H1 (cell line): ENCODE results near the gene OR52N2. TPM values are rescaled to one million over a fixed set of nuclear protein-coding genes. Genes with fewer than 3 reads are reported as not detected.

Experiments
- CTCF ChIA-PET: fragments of 300-600 bp; sonication (Branson Sonifier 250); formaldehyde crosslinking; loops from one replicate; lab custom pipeline; 2021; ENCODE audit not compliant: partially characterized antibody; lab: Charles Lee
- POLR2A ChIA-PET: fragments of 300-600 bp; sonication (Branson Sonifier 250); formaldehyde crosslinking; loops from one replicate; lab custom pipeline; 2021; ENCODE audit warnings: inconsistent platforms; ENCODE audit not compliant: partially characterized antibody; lab: Charles Lee
- DNase-seq, 2 experiments: peaks; one replicate each; pipeline versions ENCODE4 v3.0.0 to v3.0.0-alpha.2; 2010 to 2022; ENCODE audit warnings: low spot score in 2 of 2, low read depth in 1 of 2, mixed read lengths in 1 of 2
- FAIRE-seq: peaks from 2 replicates; lab custom pipeline; 2011; peaks lifted over from hg19 to GRCh38; lab: Jason Lieb, UNC
- H2AFZ ChIP-seq: 2 replicates; pipeline ENCODE4 v1.8.1; 2012; ENCODE audit warnings: low read length, inconsistent platforms
- H2AK5ac ChIP-seq: 2 replicates; pipeline ENCODE4 v1.6.1; 2013; ENCODE audit warnings: low read depth, low read length
- H2BK120ac ChIP-seq: replicated peaks from 2 replicates; pipeline ENCODE3; 2013; ENCODE audit warnings: low read depth, low read length, inconsistent platforms
- H2BK12ac ChIP-seq: 2 replicates; pipeline ENCODE4 v1.6.1; 2013; ENCODE audit warnings: low read depth, low read length
- H2BK15ac ChIP-seq: 2 replicates; pipeline ENCODE4 v1.6.1; 2013; ENCODE audit warnings: low read length
- H2BK20ac ChIP-seq: 2 replicates; pipeline ENCODE4 v1.6.1; 2013; ENCODE audit warnings: low read length
- H2BK5ac ChIP-seq: 2 replicates; pipeline ENCODE4 v1.6.1; 2013; ENCODE audit warnings: low read depth, low read length
- H3K14ac ChIP-seq: 2 replicates; pipeline ENCODE4 v1.6.1; 2013; ENCODE audit warnings: inconsistent platforms; ENCODE audit not compliant: insufficient read length
- H3K18ac ChIP-seq: 2 replicates; pipeline ENCODE4 v1.6.1; 2013; ENCODE audit warnings: low read length; ENCODE audit errors: extremely low read depth
- H3K23ac ChIP-seq: 2 replicates; pipeline ENCODE4 v1.6.1; 2013; ENCODE audit warnings: inconsistent platforms; ENCODE audit not compliant: insufficient read length
- H3K23me2 ChIP-seq: 2 replicates; pipeline ENCODE4 v1.6.1; 2013; ENCODE audit warnings: low read depth, low read length
- H3K27ac ChIP-seq: 2 replicates; pipeline ENCODE4 v1.6.1; 2011; ENCODE audit warnings: low read depth, low read length, inconsistent platforms
- H3K27me3 ChIP-seq, 4 experiments: replicated peaks in 1 of 4; 1 replicate in 1 of 4; 2 replicates in 3 of 4; pipeline versions ENCODE4 v1.6.1 to v1.8.1; 2011 to 2013; ENCODE audit warnings: low read length in 3 of 4, mild to moderate bottlenecking in 3 of 4, inconsistent platforms in 2 of 4, mixed read lengths in 2 of 4, moderate library complexity in 1 of 4; ENCODE audit not compliant: control insufficient read depth in 3 of 4, insufficient read depth in 3 of 4; ENCODE audit errors: extremely low read depth in 1 of 4
- H3K36me3 ChIP-seq, 4 experiments: 2 replicates each; pipeline versions ENCODE4 v1.6.1 to v1.8.1; 2011 to 2013; ENCODE audit warnings: mild to moderate bottlenecking in 4 of 4, low read length in 3 of 4, moderate library complexity in 2 of 4, control low read depth in 1 of 4, inconsistent platforms in 1 of 4; ENCODE audit not compliant: insufficient read depth in 4 of 4, control insufficient read depth in 2 of 4
- H3K4ac ChIP-seq: replicated peaks from 2 replicates; pipeline ENCODE3; 2013; ENCODE audit warnings: low read length, low read depth, mixed read lengths, inconsistent platforms; ENCODE audit not compliant: insufficient read length
- H3K4me1 ChIP-seq, 4 experiments: replicated peaks in 1 of 4; 1 replicate in 1 of 4; 2 replicates in 3 of 4; pipeline versions ENCODE4 v1.6.1 to v1.8.1; 2011 to 2013; ENCODE audit warnings: low read length in 3 of 4, inconsistent platforms in 2 of 4, mixed read lengths in 1 of 4; ENCODE audit not compliant: insufficient read depth in 4 of 4, control insufficient read depth in 3 of 4
- H3K4me2 ChIP-seq, 2 experiments: 2 replicates each; pipeline versions ENCODE4 v1.6.1 to v1.8.1; 2011 to 2013; ENCODE audit warnings: low read depth in 2 of 2, low read length in 2 of 2, control low read depth in 1 of 2, inconsistent platforms in 1 of 2, mild to moderate bottlenecking in 1 of 2; ENCODE audit not compliant: insufficient read depth in 1 of 2
- H3K4me3 ChIP-seq, 4 experiments: fragments of 200-600, 300-600 bp in 1 of 4; sonication (generic), shearing (Covaris generic), sonication (Bioruptor Twin) in 1 of 4; 2 replicates each; pipeline versions ENCODE4 v1.5.1 to v1.8.1; 2011 to 2016; ENCODE audit warnings: low read length in 4 of 4, low read depth in 3 of 4, control low read depth in 2 of 4, inconsistent platforms in 2 of 4, mild to moderate bottlenecking in 2 of 4, mixed read lengths in 1 of 4, moderate library complexity in 1 of 4; ENCODE audit not compliant: insufficient read depth in 2 of 4; ENCODE audit errors: extremely low read depth in 1 of 4
- H3K56ac ChIP-seq: replicated peaks from 2 replicates; pipeline ENCODE3; 2013; ENCODE audit warnings: low read depth, mild to moderate bottlenecking, mixed read lengths, low read length, inconsistent platforms; ENCODE audit not compliant: insufficient read length
- H3K79me1 ChIP-seq: 2 replicates; pipeline ENCODE4 v1.6.1; 2013; ENCODE audit warnings: low read depth, low read length, control low read depth
- H3K79me2 ChIP-seq, 2 experiments: 2 replicates each; pipeline versions ENCODE4 v1.6.1 to v1.8.1; 2012 to 2013; ENCODE audit warnings: low read length in 2 of 2, mild to moderate bottlenecking in 2 of 2, inconsistent platforms in 1 of 2; ENCODE audit not compliant: insufficient read depth in 2 of 2, control insufficient read depth in 1 of 2
- H3K9ac ChIP-seq, 4 experiments: replicated peaks in 1 of 4; 1 replicate in 1 of 4; 2 replicates in 3 of 4; pipeline versions ENCODE4 v1.6.1 to v1.8.1; 2011 to 2013; ENCODE audit warnings: low read depth in 3 of 4, low read length in 3 of 4, control low read depth in 2 of 4, mild to moderate bottlenecking in 2 of 4, moderate library complexity in 2 of 4, inconsistent platforms in 1 of 4; ENCODE audit errors: extremely low read depth in 1 of 4
- H3K9me3 ChIP-seq, 2 experiments: 2 replicates each; pipeline versions ENCODE4 v1.6.1 to v1.8.1; 2012 to 2013; ENCODE audit warnings: mild to moderate bottlenecking in 2 of 2, moderate library complexity in 2 of 2, control low read depth in 1 of 2, inconsistent platforms in 1 of 2, low read depth in 1 of 2, low read length in 1 of 2, mixed read lengths in 1 of 2; ENCODE audit not compliant: insufficient read depth in 2 of 2
- H4K20me1 ChIP-seq, 2 experiments: replicated peaks in 1 of 2; 2 replicates each; pipeline versions ENCODE3 to v1.8.1; 2011 to 2013; ENCODE audit warnings: inconsistent platforms in 2 of 2, low read length in 2 of 2, mild to moderate bottlenecking in 1 of 2; ENCODE audit not compliant: insufficient read depth in 2 of 2, control insufficient read depth in 1 of 2
- H4K5ac ChIP-seq: 2 replicates; pipeline ENCODE4 v1.6.1; 2013; ENCODE audit warnings: low read length, low read depth, mixed read lengths, inconsistent platforms; ENCODE audit not compliant: insufficient read length
- H4K8ac ChIP-seq: 2 replicates; pipeline ENCODE4 v1.8.0; 2013; ENCODE audit warnings: mild to moderate bottlenecking, moderate library complexity, low read length, inconsistent platforms; ENCODE audit not compliant: insufficient read depth; ENCODE audit errors: extremely low read depth
- H4K91ac ChIP-seq: replicated peaks from 2 replicates; pipeline ENCODE3; 2013; ENCODE audit warnings: low read length, mixed read lengths, inconsistent platforms; ENCODE audit not compliant: insufficient read length
- ATF2 ChIP-seq: IDR thresholded peaks from 2 replicates; pipeline ENCODE4 v1.6.1; 2012; ENCODE audit warnings: low read length, inconsistent platforms
- CREB1 ChIP-seq: IDR thresholded peaks from 2 replicates; pipeline ENCODE4 v1.6.1; 2012; ENCODE audit warnings: inconsistent platforms
- WGBS, 2 experiments: shearing (Covaris generic) in 1 of 2; methylation state at CpG; one replicate each; pipeline versions ENCODE4 v1.1.6 to v1.1.7; 2013 to 2015; ENCODE audit warnings: low lambda C conversion rate in 2 of 2, mixed read lengths in 2 of 2, inconsistent platforms in 1 of 2, low coverage in 1 of 2, missing lambda C conversion rate in 1 of 2; ENCODE audit not compliant: insufficient replicate concordance in 2 of 2, insufficient coverage in 1 of 2, insufficient read length in 1 of 2; ENCODE audit errors: extremely low coverage in 1 of 2, missing lambda C conversion rate in 1 of 2; 5-methylcytosine and 5-hydroxymethylcytosine counted together
- polyA plus RNA-seq, 7 experiments: library from polyadenylated mRNA; depleted of rRNA in 3 of 7; stranded (reverse) in 5 of 7; unstranded in 2 of 7; fragments of >200 nt in 5 of 7; fragments of 200-250 nt in 2 of 7; gene quantifications; 1 replicate in 5 of 7; 2 replicates in 1 of 7; 4 replicates in 1 of 7; pipeline versions ENCODE4 v1.2.1 to v1.2.3, GENCODE V29; 2011 to 2013; ENCODE audit warnings: missing spikeins in 2 of 7, mixed read lengths in 2 of 7
- total RNA-seq: library from RNA; stranded (reverse); fragmentation: NEBNext Ultra II Directional; extraction: Animal tissue kit (Norgen Biotek cat#: 25700); gene quantifications from 2 replicates; pipeline ENCODE4 v1.2.1, GENCODE V29; 2021

OR52N2 gene
- total and polyA plus RNA-seq, 2 of the 8 experiments (the other 6 are each of a cell fraction or from before 2014, with no cell fraction given), result 0.39 to 4.8 TPM

GRCh38 chr11:5841797-5842196 lies 33.1 kb downstream of the OR52N2 start, which contains the start of gene OR52E6:
Gene OR52E6 (minus strand): TSS chr11:5841897. CDS start chr11:5841897, 0 bp downstream.
- Histone ChIP-seq H3K27me3 (no peaks in the 10 kb centered on the region), H3K4me2 (no peak within 1 kb of the TSS), H4K20me1 (no peaks in the 10 kb centered on the region), H3K18ac (no peak within 1 kb of the TSS), H3K56ac (no peak within 1 kb of the TSS), H3K23ac (no peak within 1 kb of the TSS), H3K79me1 (no peaks in the 10 kb centered on the region), H3K4ac (no peak within 1 kb of the TSS), H4K8ac (no peak within 1 kb of the TSS), H3K9me3 (no peaks in the 10 kb centered on the region), H2AK5ac (no peak within 1 kb of the TSS), H2BK120ac (no peak within 1 kb of the TSS), H3K4me1 (no peaks in the 10 kb centered on the region), H3K23me2 (no peaks in the 10 kb centered on the region), H2BK5ac (no peak within 1 kb of the TSS), H2AFZ (no peak within 1 kb of the TSS), H2BK15ac (no peak within 1 kb of the TSS), H3K79me2 (no peaks in the 10 kb centered on the region), H2BK20ac (no peak within 1 kb of the TSS), H2BK12ac (no peak within 1 kb of the TSS), H4K5ac (no peak within 1 kb of the TSS), H3K4me3 (no peak within 1 kb of the TSS), H4K91ac (no peak within 1 kb of the TSS), H3K27ac (no peak within 1 kb of the TSS), H3K9ac (no peak within 1 kb of the TSS), H3K36me3 (no peaks in the 10 kb centered on the region), H3K14ac (no peak within 1 kb of the TSS)
- no peak for DNase-seq
- FAIRE-seq, result no peak
- POLR2A ChIA-PET, result no interaction called here
- CTCF ChIA-PET, result interaction anchor here (0.6 to 1.1 kb wide), 2 partner anchors 12 to 50 kb away, joined by 3 read pairs; no protein-coding TSS in a partner anchor
- 78% methylated on average over 1 of the region's 1 CpG; no CpG with 5 or more reads in 1 of the 2 experiments for whole genome bisulfite sequencing, 2 experiments
- TF ChIP-seq CREB1 (no peak), ATF2 (no peak)
